Lower lobe of right lung (tissue), 2 donors: ENCODE measurements around the gene NUDT7. TPM values are rescaled to one million over a fixed set of nuclear protein-coding genes. Genes with fewer than 3 reads are reported as not detected.

Experiments used
- ATAC-seq, 2 donors: fragments of 200-7000 bp; cut with Tn5 transposase; one replicate each; pipeline ENCODE4 v1.9.1; 2020 to 2022; ENCODE audit warnings: mild to moderate bottlenecking in 2 of 2, moderate library complexity in 2 of 2
- DNase-seq: peaks from one replicate; pipeline ENCODE4 v3.0.0-alpha.2; 2020
- H3K27ac ChIP-seq: fragments of 200-600 bp; one replicate; pipeline ENCODE4 v1.8.0; 2022
- H3K27me3 ChIP-seq: fragments of 200-600 bp; one replicate; pipeline ENCODE4 v1.8.0; 2022; ENCODE audit warnings: low read depth
- H3K36me3 ChIP-seq: fragments of 200-600 bp; one replicate; pipeline ENCODE4 v1.8.0; 2022; ENCODE audit warnings: mild to moderate bottlenecking
- H3K4me1 ChIP-seq: fragments of 200-600 bp; one replicate; pipeline ENCODE4 v1.8.0; 2022
- H3K4me3 ChIP-seq: fragments of 200-600 bp; one replicate; pipeline ENCODE4 v1.8.0; 2022; ENCODE audit warnings: mild to moderate bottlenecking
- H3K9me3 ChIP-seq: fragments of 200-600 bp; one replicate; pipeline ENCODE4 v1.8.0; 2022
- CTCF ChIP-seq: fragments of 200-600 bp; IDR thresholded peaks from one replicate; pipeline ENCODE4 v1.8.0; 2022; ENCODE audit warnings: antibody characterized with exemption, mild to moderate bottlenecking
- intact Hi-C: fragments of 100-400 bp; cut with DNase I; formaldehyde crosslinking; loops from one replicate; pipeline ENCODE4 v1.11.0; 2022
- total RNA-seq: library from RNA; stranded (reverse); fragmentation: NEBNext Ultra II Directional; extraction: Animal tissue kit (Norgen Biotek cat#: 25700); gene quantifications from one replicate; pipeline ENCODE4 v1.2.1, GENCODE V29; 2021
- donor health status: DM: no; HTN: yes; CAD: no; lungs with severe emphysema.

Gene NUDT7
- total RNA-seq, 1 donor from 2014 or later, result 9.2 TPM

DNA sequence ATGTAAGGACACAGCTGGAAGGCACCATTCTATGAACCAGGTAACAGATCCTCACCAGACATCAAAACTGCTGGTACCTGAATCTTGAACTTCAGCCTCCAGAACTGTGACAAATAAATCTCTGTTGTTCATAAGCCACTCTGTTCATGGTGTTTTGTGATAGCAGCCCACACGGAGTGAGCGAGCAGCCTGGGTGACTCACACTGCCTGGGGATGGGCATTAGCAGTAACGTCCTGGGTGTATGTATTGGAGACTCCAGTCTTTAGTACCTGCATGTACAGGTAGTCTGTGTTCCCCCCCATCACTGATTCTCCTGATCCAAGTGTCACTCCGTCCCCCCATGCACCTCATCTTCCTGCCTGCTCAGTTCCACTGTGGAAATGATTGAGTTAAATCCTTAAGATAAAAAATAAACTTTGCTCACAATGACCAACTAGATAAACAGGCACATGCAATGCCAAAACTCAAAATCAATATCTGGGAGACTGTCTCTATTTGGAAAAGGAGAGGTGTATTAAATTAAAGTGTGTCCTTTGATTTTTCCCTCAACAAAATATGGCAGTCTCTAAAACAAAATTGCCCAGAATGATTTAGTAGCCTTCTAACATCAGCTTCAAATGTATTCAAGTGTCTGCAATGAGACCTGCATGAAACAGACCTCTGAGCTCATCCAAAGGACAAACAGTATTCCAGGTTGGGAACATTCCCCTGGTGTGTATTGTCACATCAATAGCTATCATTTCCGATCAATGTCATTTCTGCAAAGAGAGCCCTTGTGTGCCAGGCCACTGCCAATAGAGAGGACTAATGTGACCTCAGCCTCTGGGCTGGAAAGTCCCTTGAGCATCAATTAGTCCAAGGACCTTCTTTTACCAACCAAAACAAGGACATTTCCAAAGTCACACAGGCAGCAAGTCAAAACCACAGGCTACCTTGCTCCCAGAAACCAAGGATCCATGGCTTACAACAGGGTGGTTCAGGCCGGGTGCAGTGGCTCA lies 53.9 kb downstream of the NUDT7 start:
- H3K36me3 ChIP-seq, result no peaks in the 10 kb centered on the region
- ATAC-seq (no peak), DNase-seq (no peak)
- no peaks in the 10 kb centered on the region for H3K27me3 ChIP-seq
- H3K4me1 ChIP-seq, result no peaks in the 10 kb centered on the region
- TF ChIP-seq CTCF, result no peak
- H3K9me3 ChIP-seq, result no peaks in the 10 kb centered on the region
- H3K27ac ChIP-seq, result no peak overlapping the region
- no peak overlapping the region for H3K4me3 ChIP-seq
- intact Hi-C loops, result no loop called here

DNA sequence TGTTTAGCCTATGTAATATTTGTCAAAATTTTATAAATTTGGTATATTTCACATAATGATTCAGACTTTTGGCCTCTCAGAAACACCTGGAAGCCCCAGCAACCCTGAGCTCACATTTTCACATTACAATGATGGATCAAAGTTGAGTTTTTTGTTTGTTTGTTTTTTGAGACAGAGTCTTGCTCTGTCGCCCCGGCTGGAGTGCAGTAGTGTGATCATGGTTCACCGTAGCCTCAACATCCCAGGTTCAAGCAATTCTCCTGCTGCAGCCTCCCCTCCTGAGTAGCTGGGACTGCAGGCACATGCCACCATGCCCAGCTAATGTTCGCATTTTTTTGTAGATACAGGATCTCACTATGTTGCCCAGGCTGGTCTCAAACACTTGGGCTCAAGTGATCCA lies 55.4 kb downstream of the NUDT7 start:
- no peak for ATAC-seq
- no peak overlapping the region for H3K4me3 ChIP-seq
- H3K27me3 ChIP-seq, result no peaks in the 10 kb centered on the region
- no peaks in the 10 kb centered on the region for H3K36me3 ChIP-seq
- DNase-seq, result no peak
- intact Hi-C loops, result no loop called here
- H3K9me3 ChIP-seq, result no peaks in the 10 kb centered on the region
- no peak overlapping the region for H3K27ac ChIP-seq
- no peak for TF ChIP-seq CTCF
- no peaks in the 10 kb centered on the region for H3K4me1 ChIP-seq

GRCh38 chr16:77780378-77780837 lies 58.1 kb downstream of the NUDT7 start:
- DNase-seq (no peak), ATAC-seq (peak in 1 of 2 donors; percentile 57)
- no peak for TF ChIP-seq CTCF
- Histone ChIP-seq H3K27me3 (no peaks in the 10 kb centered on the region), H3K4me1 (no peaks in the 10 kb centered on the region), H3K27ac (no peak overlapping the region), H3K36me3 (no peaks in the 10 kb centered on the region), H3K4me3 (no peak overlapping the region), H3K9me3 (no peaks in the 10 kb centered on the region)
- intact Hi-C loops, result loop anchor here (10.0 kb wide), 1 partner anchor 106 kb away; no protein-coding TSS in a partner anchor

GRCh38 chr16:77781091-77781490 lies 58.8 kb downstream of the NUDT7 start:
- DNase-seq, result no peak
- TF ChIP-seq CTCF, result no peak
- H3K36me3 ChIP-seq, result no peaks in the 10 kb centered on the region
- H3K4me1 ChIP-seq, result no peaks in the 10 kb centered on the region
- no peak overlapping the region for H3K27ac ChIP-seq
- no peaks in the 10 kb centered on the region for H3K27me3 ChIP-seq
- no peak for ATAC-seq
- H3K9me3 ChIP-seq, result no peaks in the 10 kb centered on the region
- H3K4me3 ChIP-seq, result no peak overlapping the region
- intact Hi-C loops, result loop anchor here (10.0 kb wide), 1 partner anchor 106 kb away; no protein-coding TSS in a partner anchor

- DNase-seq (no peak), ATAC-seq (peak; percentile 56 to 65)
- Histone ChIP-seq H3K36me3 (no peaks in the 10 kb centered on the region), H3K4me1 (no peaks in the 10 kb centered on the region), H3K4me3 (no peak overlapping the region), H3K27ac (no peak overlapping the region), H3K27me3 (peaks cover 14% of the 10 kb centered on the region), H3K9me3 (no peaks in the 10 kb centered on the region)
- intact Hi-C loops, result loop anchor here (10.0 kb wide), 1 partner anchor 108 kb away; no protein-coding TSS in a partner anchor
- TF ChIP-seq CTCF, result peak; percentile 42
These were observed 60.4 kb downstream of the NUDT7 start for GRCh38 chr16:77782694-77783093.
